Gastrocnemius medialis (tissue), 4 donors: ENCODE results near the gene SYPL2. TPM values are rescaled to one million over a fixed set of nuclear protein-coding genes. Genes with fewer than 3 reads are reported as not detected.

Experiments
- ATAC-seq, 2 donors: fragments of 150-250 bp; one replicate each; pipeline ENCODE4 v1.9.1; 2016
- DNase-seq, 2 donors: peaks; one replicate each; pipeline ENCODE4 v3.0.0-alpha.2; 2019
- H3K27ac ChIP-seq, 4 donors: fragments of 200-600 bp; sonication (generic); 1 replicate in 1 of 4; 2 replicates in 3 of 4; pipeline ENCODE4 v1.5.1; 2016 to 2018; ENCODE audit warnings: mild to moderate bottlenecking in 2 of 4, moderate library complexity in 1 of 4
- H3K27me3 ChIP-seq, 3 donors: fragments of 200-600 bp; sonication (generic) in 2 of 3; 1 replicate in 1 of 3; 2 replicates in 2 of 3; pipeline versions ENCODE4 v1.5.1 to v1.6.0; 2016 to 2019; ENCODE audit warnings: mild to moderate bottlenecking in 1 of 3, moderate library complexity in 1 of 3
- H3K36me3 ChIP-seq, 2 donors: fragments of 200-600 bp; sonication (generic) in 1 of 2; one replicate each; pipeline ENCODE4 v1.5.1; 2017 to 2018
- H3K4me1 ChIP-seq, 2 donors: fragments of 200-600 bp; sonication (generic) in 1 of 2; one replicate each; pipeline ENCODE4 v1.5.1; 2016 to 2017; ENCODE audit warnings: mild to moderate bottlenecking in 2 of 2
- H3K4me3 ChIP-seq, 4 donors: fragments of 200-600 bp; sonication (generic) in 3 of 4; 1 replicate in 1 of 4; 2 replicates in 3 of 4; pipeline ENCODE4 v1.5.1; 2016 to 2019; ENCODE audit warnings: mild to moderate bottlenecking in 2 of 4
- H3K9me3 ChIP-seq, 3 donors: fragments of 200-600 bp; sonication (generic) in 2 of 3; 1 replicate in 1 of 3; 2 replicates in 2 of 3; pipeline ENCODE4 v1.5.1; 2016 to 2019
- CTCF ChIP-seq, 5 experiments: fragments of 450-650 bp in 3 of 5; fragments of 200-600 bp in 2 of 5; sonication (generic) in 2 of 5; IDR thresholded peaks in 4 of 5; conservative IDR thresholded peaks in 1 of 5; 1 replicate in 4 of 5; 2 replicates in 1 of 5; pipeline ENCODE4 v1.5.1; 2016 to 2019; ENCODE audit warnings: antibody characterized with exemption in 5 of 5, mild to moderate bottlenecking in 3 of 5, moderate library complexity in 3 of 5
- POLR2A ChIP-seq, 2 donors: fragments of 450-650 bp; IDR thresholded peaks; one replicate each; pipeline ENCODE4 v1.6.1; 2017; ENCODE audit warnings: antibody characterized with exemption in 2 of 2, mild to moderate bottlenecking in 2 of 2, moderate library complexity in 2 of 2
- in situ Hi-C, 4 donors: fragments of 200-750 bp; cut with MboI; loops; one replicate each; pipeline versions ENCODE4 v1.15.0 to v1.8.0; 2017; ENCODE audit warnings: low sequenced_read_pairs in 4 of 4
- intact Hi-C: fragments of 100-400 bp; cut with DNase I; formaldehyde crosslinking; loops from one replicate; pipeline ENCODE4 v1.15.1; 2023; ENCODE audit warnings: low total_unique reads
- total RNA-seq, 4 donors: library from RNA; depleted of rRNA; stranded (reverse); fragments of >200 nt; gene quantifications; one replicate each; pipeline versions ENCODE4 v1.1.0 to v1.2.3, GENCODE V29; 2016

SYPL2 gene
- total RNA-seq, 4 donors from 2014 or later: 15.7 to 127 (median 83.7) TPM

DNA sequence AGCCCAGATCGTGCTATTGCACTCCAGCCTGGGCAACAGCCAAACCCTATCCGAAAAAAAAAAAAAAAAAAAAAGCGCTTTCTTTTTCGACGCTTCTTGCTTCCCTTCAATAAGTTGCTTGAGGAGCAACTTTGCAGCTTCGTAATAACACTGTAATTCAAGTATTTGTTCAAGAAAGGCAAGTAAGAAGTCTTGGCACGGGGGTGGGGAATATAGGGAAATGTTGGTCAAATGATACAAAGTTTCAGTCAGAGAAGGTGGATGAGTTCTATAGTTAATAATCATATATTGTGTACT, 39.2 kb upstream of the SYPL2 start:
- Histone ChIP-seq H3K4me1 (peaks cover 35 to 42% of the 10 kb centered on the region in 2 donors), H3K4me3 (peak overlapping the region; percentile 86 to 90 (median 88)), H3K36me3 (no peaks in the 10 kb centered on the region), H3K9me3 (no peaks in the 10 kb centered on the region), H3K27ac (peak overlapping the region; percentile 89 to 97 (median 95)), H3K27me3 (no peaks in the 10 kb centered on the region)
- no peak for TF ChIP-seq POLR2A (IDR thresholded peaks at IDR 0.05)
- no peak for TF ChIP-seq CTCF (IDR thresholded peaks at IDR 0.05 in 4 of 5, conservative IDR thresholded peaks at IDR 0.05 in 1 of 5)
- DNase-seq (no peak), ATAC-seq (no peak)
- intact Hi-C loops (loop anchor here (2.0 to 5.0 kb wide), 2 partner anchors 105 to 212 kb away; no protein-coding TSS in a partner anchor), in situ Hi-C loops (no loop called here)

DNA sequence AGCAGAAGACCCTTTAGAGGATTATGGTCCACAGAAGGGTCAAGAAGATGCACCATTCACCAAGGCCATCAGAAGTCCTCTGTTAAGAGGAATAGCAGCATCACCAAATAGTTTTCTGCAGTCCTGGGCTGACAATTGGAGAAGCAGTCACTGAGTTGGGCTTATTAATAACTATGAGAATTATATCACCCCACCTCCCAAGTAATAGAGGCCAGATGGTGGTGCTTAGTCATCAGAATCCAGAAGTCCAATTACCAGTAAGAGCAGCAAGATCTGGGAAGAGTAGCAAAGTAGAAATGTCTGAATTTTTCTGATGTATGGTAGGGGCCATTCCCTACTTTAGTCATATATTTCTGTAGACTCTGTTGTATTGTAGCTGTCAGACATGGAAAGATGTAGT, 34.0 kb upstream of the SYPL2 start:
- H3K4me1 ChIP-seq: peaks cover 5 to 8% of the 10 kb centered on the region in 2 donors
- DNase-seq: no peak
- in situ Hi-C loops (no loop called here), intact Hi-C loops (no loop called here)
- H3K36me3 ChIP-seq: no peaks in the 10 kb centered on the region
- no peak overlapping the region for H3K4me3 ChIP-seq
- TF ChIP-seq POLR2A (IDR thresholded peaks at IDR 0.05): no peak
- no peak for TF ChIP-seq CTCF (IDR thresholded peaks at IDR 0.05 in 4 of 5, conservative IDR thresholded peaks at IDR 0.05 in 1 of 5)
- H3K27me3 ChIP-seq: no peaks in the 10 kb centered on the region
- ATAC-seq: no peak
- H3K27ac ChIP-seq: no peak overlapping the region
- H3K9me3 ChIP-seq: no peaks in the 10 kb centered on the region

- H3K27me3 ChIP-seq: no peaks in the 10 kb centered on the region
- TF ChIP-seq CTCF (IDR thresholded peaks at IDR 0.05 in 4 of 5, conservative IDR thresholded peaks at IDR 0.05 in 1 of 5): no peak
- TF ChIP-seq POLR2A (IDR thresholded peaks at IDR 0.05): no peak
- no peak overlapping the region for H3K4me3 ChIP-seq
- no peaks in the 10 kb centered on the region for H3K9me3 ChIP-seq
- H3K27ac ChIP-seq: no peak overlapping the region
- ATAC-seq (no peak), DNase-seq (no peak)
- no peaks in the 10 kb centered on the region for H3K36me3 ChIP-seq
- in situ Hi-C loops: no loop called here
- intact Hi-C loops: no loop called here
- H3K4me1 ChIP-seq: peaks cover 0 to under 1% of the 10 kb centered on the region in 2 donors
Observed at GRCh38 chr1:109433322-109433721, 33.0 kb upstream of the SYPL2 start.

GRCh38 chr1:109434484-109434883, 31.9 kb upstream of the SYPL2 start:
- Histone ChIP-seq H3K27ac (no peak overlapping the region), H3K9me3 (no peaks in the 10 kb centered on the region), H3K27me3 (no peaks in the 10 kb centered on the region), H3K36me3 (no peaks in the 10 kb centered on the region), H3K4me3 (no peak overlapping the region), H3K4me1 (peaks cover 9 to 12% of the 10 kb centered on the region in 2 donors)
- TF ChIP-seq POLR2A (IDR thresholded peaks at IDR 0.05) (no peak), CTCF (IDR thresholded peaks at IDR 0.05 in 4 of 5, conservative IDR thresholded peaks at IDR 0.05 in 1 of 5) (no peak)
- intact Hi-C loops (no loop called here), in situ Hi-C loops (no loop called here)
- no peak for DNase-seq
- no peak for ATAC-seq

DNA sequence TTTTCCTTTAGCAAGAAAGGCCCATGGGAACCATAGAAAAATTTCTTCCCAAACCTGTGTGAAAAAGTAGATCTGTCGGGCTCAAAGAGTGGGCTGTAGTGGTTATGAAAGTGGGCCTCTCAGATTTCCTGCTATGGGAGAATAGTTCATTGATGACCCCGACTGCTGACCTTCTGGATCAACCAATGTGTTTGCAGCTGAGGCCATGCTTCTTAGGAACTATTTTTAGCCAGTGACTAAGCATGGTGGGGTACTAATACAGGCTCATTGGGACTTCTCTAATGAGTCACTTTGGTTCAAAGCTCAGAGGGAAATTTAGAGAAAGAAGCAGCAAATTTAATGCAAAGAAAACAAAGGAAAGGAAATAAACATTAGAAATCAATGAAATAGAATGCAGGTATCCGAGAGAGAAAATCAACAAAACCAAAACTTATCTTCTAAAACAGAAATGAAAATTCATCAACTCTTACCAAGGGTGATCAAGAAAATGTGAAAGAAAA, 27.5 kb upstream of the SYPL2 start:
- peak in 1 of 2 donors; percentile 33 for DNase-seq
- H3K27ac ChIP-seq: peak overlapping the region; percentile 9 to 65 (median 53)
- peak; percentile 89 to 99 for ATAC-seq

More for the DNA sequence above, 27.5 kb upstream of the SYPL2 start:
- H3K36me3 ChIP-seq: no peaks in the 10 kb centered on the region
- no peak overlapping the region for H3K4me3 ChIP-seq
- no peak for TF ChIP-seq POLR2A (IDR thresholded peaks at IDR 0.05)
- TF ChIP-seq CTCF (IDR thresholded peaks at IDR 0.05 in 4 of 5, conservative IDR thresholded peaks at IDR 0.05 in 1 of 5): no peak
- H3K9me3 ChIP-seq: no peaks in the 10 kb centered on the region
- peaks cover 0 to 5% (median 0%) of the 10 kb centered on the region in 3 donors for H3K27me3 ChIP-seq
- H3K4me1 ChIP-seq: peaks cover 12% of the 10 kb centered on the region in 2 donors
- intact Hi-C loops: no loop called here
- in situ Hi-C loops: no loop called here
